NCI-H2196 (cell line): ENCODE results near the gene ELAC2.
"Not testable (repeated sequence)": the region's sequence is repeated elsewhere in the genome, so short reads cannot be mapped to it uniquely, and the experiment has no call there.

ENCODE experiments used
- DNase-seq: peaks from one replicate; lab custom pipeline; 2025; ENCODE audit not compliant: unreplicated experiment; lab: John Stamatoyannopoulos, UW

ELAC2 gene

GRCh38 chr17:12993631-12994030 is 24.2 kb downstream of the ELAC2 start:
- no peak for DNase-seq

- no peak for DNase-seq
Measured at GRCh38 chr17:12992676-12993075, 25.2 kb downstream of the ELAC2 start.

DNA sequence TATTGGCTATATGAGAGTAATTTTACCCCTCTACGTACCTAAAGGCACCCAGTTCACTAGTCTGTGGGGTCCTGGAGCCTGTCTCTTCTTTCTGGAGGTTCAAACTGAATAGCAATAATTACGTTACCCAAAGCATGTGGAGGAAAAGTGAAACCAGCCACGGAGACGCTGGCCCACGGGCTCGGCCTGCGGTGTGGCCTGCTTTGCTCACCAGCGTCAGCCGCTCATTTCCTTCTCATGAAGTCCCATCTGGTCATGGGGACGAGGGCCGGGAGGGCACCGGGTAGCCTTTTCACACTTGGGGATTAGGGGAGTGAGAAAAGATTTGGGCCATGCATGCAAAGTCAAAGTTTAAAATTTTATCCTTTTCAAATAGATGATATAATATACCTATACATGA is 26.9 kb downstream of the ELAC2 start:
- no peak for DNase-seq

GRCh38 chr17:12990041-12990808 is 27.6 kb downstream of the ELAC2 start:
- DNase-seq, result no peak

- DNase-seq, result no peak
Measured at GRCh38 chr17:12987120-12987519, 30.7 kb downstream of the ELAC2 start.

DNA sequence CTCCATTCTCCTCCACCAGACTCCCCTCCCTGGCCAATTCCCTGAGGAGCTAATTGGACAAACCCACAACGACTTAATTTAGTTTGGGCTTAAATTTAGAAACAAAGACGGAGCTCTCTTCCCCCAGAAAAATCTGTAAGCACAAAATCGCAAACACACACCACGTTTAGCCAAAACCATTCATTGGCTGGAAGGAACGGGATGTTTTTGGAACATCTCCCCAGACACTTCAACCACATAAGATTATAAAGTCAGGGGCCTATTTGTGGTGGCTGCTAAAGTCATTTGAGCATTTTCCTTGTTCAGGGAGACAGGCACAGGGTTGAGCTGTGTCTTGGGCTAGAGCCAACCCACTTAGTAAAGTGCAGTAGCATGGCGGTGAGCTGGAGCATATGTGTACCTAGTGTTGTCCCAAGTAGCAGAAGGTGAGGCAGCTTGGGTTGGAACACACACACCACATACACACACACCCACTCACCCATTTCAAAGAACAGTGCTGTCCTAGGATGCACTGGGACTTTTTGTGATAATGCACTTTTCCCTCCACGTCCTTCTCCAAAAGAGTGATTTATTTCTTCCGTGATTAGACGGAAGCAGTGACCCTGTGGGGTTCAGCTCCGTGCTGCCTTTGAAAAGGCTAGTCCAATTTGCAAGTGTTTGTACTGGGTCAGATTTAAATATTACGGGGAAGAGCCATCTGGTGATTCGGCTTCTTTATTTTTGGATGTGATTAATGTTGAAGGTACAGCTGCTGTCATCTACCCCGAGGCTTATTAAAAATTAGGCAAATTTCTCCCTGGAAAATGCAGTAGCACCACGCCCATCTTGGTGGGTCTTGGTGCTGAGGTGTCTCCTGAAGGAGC is 32.2 kb downstream of the ELAC2 start:
- no peak for DNase-seq

DNA sequence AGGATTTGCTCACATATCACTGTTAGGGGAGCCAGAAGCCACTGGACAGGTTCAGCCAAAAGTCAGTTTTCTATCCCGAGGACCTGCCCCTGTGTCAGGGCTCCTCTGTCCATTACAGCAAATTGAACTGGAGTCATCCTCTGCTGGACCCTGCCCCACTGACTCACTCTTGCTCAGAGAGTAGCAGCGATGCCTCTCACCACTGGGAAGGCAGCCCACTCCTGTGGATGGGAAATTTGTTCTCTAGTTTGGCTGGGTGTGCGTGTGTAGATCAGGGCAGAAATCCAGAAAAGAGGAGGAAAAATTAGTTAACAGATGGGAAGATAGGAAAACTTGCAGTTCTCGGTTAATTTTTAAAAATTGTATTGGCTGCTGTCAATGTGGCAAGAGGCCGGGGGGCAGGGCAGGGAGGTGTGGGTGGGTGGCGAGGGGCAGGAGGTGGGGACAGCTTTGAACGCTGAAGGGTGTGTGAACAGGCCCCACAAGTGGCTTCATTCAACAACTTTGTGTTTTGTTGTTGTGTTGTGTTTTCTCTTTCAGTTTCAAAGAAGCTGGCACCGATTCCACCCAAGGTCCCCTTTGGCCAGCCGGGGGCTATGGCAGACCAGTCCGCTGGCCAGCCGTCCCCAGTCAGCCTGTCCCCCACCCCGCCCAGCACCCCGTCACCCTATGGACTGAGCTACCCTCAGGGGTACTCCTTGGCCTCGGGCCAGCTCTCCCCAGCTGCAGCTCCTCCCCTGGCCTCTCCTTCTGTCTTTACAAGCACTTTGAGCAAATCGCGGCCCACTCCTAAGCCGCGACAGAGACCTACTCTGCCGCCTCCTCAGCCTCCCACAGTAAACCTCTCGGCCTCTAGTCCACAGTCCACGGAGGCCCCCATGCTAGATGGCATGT is 33.6 kb downstream of the ELAC2 start:
- no peak for DNase-seq

DNA sequence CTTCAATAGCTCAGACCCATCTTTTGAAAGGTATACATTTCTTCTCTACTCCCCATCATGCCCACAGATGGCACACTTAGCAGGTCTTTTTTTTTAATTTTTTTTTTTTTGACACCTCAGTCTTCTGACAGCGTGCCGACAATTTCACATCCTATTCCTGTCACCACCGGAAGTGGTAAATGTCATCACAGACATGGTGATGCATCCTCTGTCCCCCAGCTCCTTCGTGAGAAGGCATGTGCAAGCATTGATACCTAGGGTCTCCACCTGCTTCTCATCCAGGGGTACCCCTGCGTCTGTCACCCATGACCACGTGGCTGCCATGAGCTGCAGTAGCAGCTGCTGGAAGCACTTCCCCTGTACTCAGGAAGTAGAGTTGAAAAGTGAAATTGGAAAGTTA is 35.6 kb downstream of the ELAC2 start:
- no peak for DNase-seq

DNA sequence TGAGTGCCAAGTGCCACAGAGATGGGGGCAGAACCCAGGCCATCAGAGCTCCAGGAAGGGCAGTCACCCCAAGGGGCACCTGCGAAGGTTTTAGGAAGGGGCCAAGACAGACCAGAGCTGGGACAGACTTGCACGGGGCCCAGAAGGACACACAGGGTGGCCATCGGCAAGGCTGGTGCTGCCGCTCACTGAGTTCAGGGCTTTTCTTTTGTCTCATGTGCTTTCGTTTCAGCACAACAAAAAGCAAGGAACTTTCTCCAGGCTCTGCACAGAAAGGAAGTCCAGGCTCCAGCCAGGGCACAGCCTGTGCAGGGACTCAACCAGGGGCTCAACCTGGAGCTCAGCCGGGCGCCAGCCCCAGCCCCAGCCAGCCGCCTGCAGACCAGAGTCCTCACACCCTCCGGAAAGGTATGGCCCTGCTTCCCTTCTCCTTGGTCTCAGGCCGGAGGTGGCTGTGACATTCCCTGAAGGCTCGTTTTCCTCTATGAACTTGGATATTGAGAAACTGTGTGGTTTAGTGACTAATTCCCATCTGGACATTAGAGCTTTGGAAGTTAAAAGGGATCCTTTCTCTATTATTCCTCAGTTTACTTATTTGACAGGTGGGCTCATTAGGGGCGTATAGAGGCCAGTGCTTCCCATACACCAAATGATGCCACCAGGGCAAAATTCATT is 37.9 kb downstream of the ELAC2 start:
- DNase-seq, result no peak

DNA sequence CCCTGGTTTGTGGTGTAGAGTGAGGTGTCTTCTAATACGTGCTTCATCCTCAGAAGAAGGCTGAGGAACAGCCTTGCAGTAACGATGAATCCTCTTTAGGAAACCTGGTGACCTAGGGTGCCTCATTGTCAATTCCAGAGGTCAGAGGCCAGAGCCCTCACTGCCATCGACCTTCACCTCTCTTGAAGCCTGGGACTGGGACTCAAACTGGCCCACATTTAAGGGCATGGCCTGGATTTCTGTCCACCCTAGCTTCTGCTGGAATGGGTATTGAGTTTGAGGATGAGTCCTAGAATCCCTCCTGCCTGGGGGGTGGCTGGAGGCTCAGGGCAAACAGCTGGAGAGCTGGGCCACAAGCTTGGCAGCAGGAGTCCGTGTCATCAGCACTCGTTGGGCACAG is 38.6 kb downstream of the ELAC2 start:
- DNase-seq, result no peak

DNA sequence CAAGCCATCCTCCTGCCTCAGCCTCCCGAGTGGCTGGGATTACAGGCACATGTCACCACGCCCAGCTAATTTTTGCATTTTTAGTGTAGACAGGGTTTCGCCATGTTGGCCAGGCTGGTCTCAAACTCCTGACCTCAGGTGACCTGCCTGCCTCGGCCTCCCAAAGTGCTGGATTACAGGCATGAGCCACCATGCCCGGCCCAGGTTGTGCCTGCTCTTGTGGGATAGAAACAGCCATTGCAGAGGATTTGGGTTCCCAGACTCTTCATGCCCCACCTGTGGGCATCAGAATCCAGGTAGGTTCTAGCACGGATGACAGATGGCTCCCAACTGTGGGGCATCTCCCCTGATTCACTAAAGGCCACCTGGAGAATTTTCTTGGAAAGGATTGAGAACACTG is 39.0 kb downstream of the ELAC2 start:
- DNase-seq, result not testable (repeated sequence)

- DNase-seq, result no peak
Measured at GRCh38 chr17:12977008-12977751, 40.6 kb downstream of the ELAC2 start.

GRCh38 chr17:12974005-12974531 is 43.8 kb downstream of the ELAC2 start:
- no peak for DNase-seq

DNA sequence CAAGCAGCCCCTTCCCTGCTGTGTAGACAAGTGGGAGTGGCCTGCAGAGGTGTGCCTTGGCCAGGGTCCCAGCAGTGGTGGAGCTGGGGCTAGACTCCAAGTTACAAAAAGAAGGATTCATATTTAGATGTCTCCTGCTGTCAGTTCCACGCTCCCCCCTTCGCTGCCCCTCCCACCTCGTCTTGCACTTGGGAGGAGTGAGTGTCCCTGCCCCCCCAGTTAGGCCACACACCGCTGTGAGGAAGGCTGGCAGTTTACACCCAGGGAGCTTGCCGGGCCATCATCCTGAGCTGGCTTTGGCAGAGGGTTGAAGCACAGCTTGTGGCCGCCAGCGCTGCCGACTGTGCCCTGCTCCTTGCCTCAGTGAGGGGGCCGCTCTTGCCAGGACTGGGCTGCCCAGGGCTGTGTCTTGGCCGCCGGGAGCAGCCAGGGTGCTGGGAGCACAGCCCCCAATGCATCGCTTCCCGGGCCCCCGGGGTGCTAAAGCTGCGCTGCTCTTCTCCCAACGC is 44.3 kb downstream of the ELAC2 start:
- no peak for DNase-seq

- DNase-seq, result no peak
Measured at GRCh38 chr17:12967962-12968361, 49.9 kb downstream of the ELAC2 start.

DNA sequence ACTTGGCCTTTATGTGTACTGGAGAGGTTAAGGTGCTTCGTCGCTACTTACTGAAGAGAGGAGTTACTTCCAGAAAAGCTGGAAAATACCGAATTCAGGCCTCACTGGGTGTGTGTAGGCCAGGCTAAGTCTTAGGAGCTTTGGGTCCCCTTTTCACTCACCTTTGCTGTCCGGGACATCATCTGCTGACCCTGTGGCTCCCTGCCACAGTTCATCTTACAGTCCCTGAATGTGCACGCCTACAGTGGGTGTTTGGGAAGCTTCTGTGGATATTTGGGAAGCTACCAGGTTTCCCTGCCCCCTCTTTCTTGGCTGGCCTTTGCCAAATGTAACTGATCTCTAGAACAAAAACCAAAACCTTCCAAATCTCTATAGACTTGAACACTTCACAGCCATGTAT is 51.4 kb downstream of the ELAC2 start:
- DNase-seq, result no peak

- no peak for DNase-seq
Measured at GRCh38 chr17:12965988-12966387, 51.8 kb downstream of the ELAC2 start.

DNA sequence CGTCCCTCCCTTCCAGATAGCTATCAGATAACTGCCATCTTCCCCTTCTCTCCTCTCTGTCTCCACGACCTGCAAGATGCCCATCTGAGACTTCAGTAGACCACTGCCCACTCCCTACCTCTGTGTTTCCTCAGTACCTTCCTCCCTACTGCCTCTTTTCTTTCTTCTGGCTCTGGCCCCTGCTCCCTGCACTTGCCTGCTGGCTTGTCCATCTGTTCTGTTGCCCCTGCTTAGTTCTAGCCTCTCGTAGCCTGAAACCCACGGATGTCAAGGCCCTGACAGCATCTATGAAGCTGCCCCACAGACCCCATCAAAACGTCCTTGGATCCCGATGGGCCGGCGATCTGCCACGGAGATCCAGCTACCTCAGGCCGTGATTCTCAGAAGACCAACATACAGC is 53.0 kb downstream of the ELAC2 start:
- DNase-seq, result no peak

GRCh38 chr17:12964162-12964561 is 53.7 kb downstream of the ELAC2 start:
- no peak for DNase-seq

GRCh38 chr17:12963505-12963904 is 54.3 kb downstream of the ELAC2 start:
- no peak for DNase-seq
